H1 (cell line): ENCODE results near the gene ATP23. TPM values are rescaled to one million over a fixed set of nuclear protein-coding genes. Genes with fewer than 3 reads are reported as not detected.

ENCODE experiments used
- ATF3 ChIP-seq: IDR thresholded peaks from 2 replicates; pipeline ENCODE4 v1.6.1; 2011; ENCODE audit warnings: low read depth, mild to moderate bottlenecking, low read length; ENCODE audit not compliant: insufficient read depth
- CTBP2 ChIP-seq: IDR thresholded peaks from 2 replicates; pipeline ENCODE4 v1.7.0; 2011; ENCODE audit warnings: borderline replicate concordance, mild to moderate bottlenecking, moderate library complexity, mixed read lengths, low read length; ENCODE audit not compliant: insufficient read depth, insufficient read length
- POU5F1 ChIP-seq: IDR thresholded peaks from 2 replicates; pipeline ENCODE4 v1.6.1; 2011; ENCODE audit warnings: low read depth, mild to moderate bottlenecking, low read length, moderate library complexity
- SIRT6 ChIP-seq: IDR thresholded peaks from one replicate; pipeline ENCODE4 v1.7.1; 2012; ENCODE audit warnings: low read length, inconsistent platforms
- polyA plus RNA-seq, 7 experiments: library from polyadenylated mRNA; depleted of rRNA in 3 of 7; stranded (reverse) in 5 of 7; unstranded in 2 of 7; fragments of >200 nt in 5 of 7; fragments of 200-250 nt in 2 of 7; gene quantifications; 1 replicate in 5 of 7; 2 replicates in 1 of 7; 4 replicates in 1 of 7; pipeline versions ENCODE4 v1.2.1 to v1.2.3, GENCODE V29; 2011 to 2013; ENCODE audit warnings: missing spikeins in 2 of 7, mixed read lengths in 2 of 7
- total RNA-seq: library from RNA; stranded (reverse); fragmentation: NEBNext Ultra II Directional; extraction: Animal tissue kit (Norgen Biotek cat#: 25700); gene quantifications from 2 replicates; pipeline ENCODE4 v1.2.1, GENCODE V29; 2021

ATP23 gene
- total and polyA plus RNA-seq, 2 of the 8 experiments (the other 6 are each of a cell fraction or from before 2014, with no cell fraction given), result 10.2 to 13.5 TPM

GRCh38 chr12:57897286-57897974 lies 43.9 kb upstream of the ATP23 start (continued):
- no peak for TF ChIP-seq CTBP2
- no peak for TF ChIP-seq POU5F1
- no peak for TF ChIP-seq SIRT6
- no peak for TF ChIP-seq ATF3
